ENCODE data around the gene TTC7B.
"Not testable (repeated sequence)": the region's sequence is repeated elsewhere in the genome, so short reads cannot be mapped to it uniquely, and the experiment has no call there.

The TTC7B gene

DNA sequence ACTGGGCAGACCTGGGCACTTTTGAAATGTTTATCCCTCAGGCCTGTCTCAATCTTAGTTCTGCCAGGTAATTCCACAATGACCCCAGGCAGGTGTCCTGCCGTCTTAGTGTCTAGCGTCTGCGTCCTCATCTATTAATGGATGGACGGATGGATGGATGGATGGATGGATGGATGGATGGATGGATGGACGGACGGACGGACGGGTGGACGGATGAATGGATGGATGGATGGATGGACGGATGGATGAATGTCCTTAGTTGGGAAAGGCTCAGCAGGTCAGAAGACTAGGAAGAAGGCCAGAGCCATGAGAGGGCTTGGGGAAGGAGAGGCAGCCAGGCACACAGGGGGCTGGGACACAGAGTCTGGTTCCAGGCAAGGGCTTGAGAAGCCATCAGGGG, 278.1 kb downstream of the TTC7B start:
- DNase-seq: no peak

DNA sequence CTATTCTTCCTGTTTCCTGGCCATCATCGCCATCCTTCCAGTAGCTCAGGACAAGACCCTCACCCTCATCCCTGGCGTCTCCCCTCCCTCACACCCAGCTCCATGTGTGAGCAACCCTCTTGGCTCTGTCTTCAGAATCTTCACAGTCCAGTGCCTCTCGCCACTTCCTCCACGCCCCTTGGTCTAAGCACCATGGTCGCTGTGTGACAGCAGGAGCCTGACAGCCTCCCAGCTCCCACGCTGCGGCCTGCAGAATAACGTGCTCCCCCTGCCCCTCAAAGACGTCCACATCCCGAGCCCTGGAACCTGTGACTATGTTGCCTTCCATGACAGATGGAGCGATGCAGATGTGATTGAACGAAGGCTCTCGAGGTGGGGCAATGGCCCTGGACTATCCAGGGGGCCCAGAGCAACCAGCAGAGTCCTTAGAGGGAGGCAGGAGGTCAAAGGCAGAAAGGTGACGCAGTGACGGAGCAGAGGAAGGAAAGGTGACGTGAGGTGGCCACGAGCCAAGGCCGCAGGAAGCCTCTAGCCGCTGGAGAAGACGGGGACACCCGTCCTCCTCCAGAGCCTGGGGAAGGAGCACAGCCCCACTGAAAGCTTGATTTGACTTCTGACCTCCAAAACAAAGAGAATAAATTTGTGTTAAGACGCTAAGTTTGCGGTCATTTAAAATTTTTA, 279.6 kb downstream of the TTC7B start:
- no peak for DNase-seq

DNA sequence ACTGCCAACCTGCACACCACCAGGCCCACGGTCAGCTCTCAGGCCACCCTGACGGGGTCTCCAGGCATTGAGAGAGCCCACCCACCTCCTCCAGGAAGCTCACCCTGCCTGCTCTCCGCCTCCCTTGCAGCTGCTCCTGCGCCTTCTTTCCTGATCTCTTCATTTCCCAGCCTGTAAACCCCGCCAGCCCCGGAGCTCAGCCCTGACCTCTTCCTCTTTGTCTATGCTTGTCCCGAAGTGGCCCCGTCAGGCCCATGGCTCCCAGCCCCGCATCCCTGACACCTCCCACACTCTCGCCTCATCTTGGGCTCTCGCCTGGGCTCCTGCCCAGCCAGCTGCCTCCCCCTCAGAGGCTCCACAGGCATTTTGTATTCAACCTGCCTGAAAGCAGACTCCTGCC, 280.1 kb downstream of the TTC7B start:
- DNase-seq: no peak

DNA sequence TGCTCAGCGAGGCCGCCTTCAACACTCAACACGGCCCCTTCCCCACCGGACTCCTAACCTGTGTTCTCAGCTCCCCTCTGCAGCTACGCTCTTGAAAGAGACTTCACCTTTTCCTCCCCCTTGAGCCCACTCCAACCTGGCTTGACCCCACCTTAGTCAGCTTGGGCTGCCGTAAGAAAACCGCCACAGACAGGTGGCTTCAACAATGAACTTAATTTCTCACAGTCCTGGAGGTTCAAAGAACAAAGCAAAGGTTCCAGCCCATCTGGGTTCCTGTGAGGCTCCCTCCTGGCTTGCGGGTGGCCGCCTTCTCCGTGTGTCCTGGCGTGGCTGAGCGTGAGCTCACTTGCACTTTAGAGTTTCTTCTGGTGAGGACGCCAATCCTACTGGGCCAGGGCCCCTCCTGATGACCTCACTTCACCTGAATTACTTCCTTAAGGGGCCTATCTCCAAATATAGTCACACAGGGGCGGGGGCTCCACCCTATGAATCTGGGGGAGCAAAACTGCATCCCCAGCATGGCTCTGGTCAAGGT, 280.6 kb downstream of the TTC7B start:
- DNase-seq: no peak

DNA sequence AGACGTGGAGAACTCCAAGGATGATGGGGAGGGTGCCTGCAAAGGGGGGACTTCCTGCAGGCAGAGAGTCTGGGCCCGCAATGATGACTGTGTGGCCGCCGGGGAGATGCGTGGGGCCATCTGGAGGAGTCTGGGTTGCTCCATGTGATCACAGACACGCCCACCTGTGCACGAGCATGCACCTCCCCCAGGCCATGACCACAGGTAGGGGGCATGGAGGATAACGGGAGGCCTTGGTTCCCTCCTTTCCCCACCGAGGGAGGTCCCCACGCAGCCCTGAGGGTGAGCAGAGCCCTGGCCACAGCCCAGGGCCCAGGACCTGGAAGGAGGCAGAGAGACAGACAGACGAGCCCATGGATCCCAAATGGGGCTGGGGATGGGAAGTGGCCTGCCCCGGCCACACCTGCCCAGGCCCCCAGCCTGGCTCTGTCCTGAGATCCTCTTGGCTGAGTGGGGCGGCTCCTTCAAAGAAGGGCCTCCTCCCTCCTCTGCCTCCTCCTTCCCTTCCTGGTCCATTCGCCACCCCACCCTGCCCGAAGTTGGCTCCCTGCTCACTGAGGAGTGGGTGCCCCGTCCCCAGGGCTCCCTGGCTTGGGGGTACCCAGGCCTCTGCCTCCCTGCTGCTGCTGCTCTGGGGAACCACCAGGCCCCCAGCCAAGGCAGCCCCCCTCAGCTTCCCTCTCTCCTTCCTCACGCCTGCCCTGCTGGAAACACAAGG, 281.2 kb downstream of the TTC7B start:
- DNase-seq: no peak

DNA sequence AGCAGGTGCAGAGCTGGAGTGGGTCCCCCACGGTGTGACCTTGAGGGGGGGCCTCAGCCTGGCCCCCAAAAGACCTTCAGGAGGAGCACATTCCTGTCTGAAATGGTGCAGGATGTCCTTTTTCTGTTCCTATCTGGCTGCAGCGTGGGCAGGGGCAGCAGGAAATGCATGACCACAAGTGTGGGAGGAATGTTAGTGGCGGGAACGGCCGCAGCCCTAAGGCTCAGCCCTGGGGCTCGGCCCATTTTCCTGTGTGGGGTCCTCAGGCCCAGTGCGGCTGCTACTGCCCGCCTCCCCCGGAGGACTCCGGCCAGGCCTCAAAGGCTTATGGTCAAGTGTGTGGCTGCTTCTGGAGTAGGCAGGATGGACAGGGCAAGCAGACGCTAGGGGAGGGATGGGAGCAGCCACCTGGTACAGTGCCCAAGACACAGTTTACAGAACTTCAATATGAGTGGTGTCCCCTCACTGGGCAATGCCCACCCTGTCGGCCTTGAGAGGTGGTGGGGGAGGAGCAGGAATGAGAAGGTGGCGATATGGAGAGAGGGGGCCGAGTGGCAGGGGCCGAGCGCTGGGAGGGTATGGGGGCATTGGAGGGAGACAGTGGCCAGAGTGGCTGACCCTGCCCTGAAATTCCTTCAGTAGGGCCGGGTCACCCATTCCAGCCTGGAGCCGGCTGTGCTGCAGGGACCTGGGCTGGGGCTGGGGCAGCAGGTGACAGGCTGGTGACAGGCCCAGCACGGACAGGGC, 282.0 kb downstream of the TTC7B start:
- DNase-seq: peak; percentile 78

DNA sequence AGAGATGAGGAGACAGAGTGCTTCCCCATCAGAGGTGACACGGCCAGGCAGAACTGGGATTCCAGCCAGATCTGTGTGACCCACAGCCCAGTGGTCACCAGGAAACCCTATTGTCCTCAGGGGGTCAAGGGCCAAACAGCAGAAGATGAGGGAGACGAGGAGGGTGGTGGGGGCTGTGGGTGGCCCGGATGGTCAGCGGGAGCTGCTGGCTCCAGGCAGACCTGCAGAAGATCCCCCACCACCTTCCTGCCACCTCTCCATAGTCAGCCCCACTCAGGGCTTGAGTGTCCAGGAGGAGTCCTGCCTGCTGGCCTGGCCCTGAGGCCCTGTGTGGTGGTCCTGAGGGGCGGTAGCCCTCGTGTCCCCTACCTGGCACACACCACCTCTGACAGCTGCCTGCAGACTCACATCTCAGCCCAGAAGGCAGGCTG, 282.6 kb downstream of the TTC7B start:
- no peak for DNase-seq

DNA sequence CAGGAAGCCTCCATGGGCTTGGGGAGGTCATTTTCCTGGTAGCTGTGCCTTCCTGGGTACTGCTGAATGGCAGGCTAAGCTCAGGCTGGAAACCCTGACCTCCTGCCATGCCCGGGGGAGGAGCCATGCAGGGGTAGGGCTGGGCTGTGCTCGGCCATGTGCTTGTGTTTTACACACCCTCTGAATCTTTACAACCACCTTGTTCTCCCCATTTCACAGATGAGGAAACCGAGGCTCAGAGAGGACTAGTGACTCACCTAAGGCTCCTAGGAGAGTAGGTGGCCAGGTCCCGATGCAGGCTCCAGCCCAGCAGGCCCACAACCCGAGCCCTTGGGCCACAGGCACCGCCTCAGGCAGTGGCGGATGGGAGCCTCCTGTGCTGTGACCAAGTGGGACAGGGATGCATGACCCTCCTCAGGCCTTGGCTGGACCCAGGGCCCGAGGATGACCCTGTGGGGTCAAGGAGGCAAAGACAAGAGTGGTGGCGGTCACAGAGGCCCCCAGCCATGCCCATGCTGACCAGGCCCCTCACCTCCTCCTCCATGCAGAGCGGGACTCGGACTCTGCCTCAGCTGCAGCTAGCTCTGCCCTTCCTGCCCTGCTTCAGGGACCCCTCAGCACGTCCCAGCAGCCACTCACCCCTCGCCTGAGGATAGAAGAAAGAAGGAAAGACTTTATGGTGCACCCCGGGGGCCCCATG, 283.3 kb downstream of the TTC7B start:
- no peak for DNase-seq

DNA sequence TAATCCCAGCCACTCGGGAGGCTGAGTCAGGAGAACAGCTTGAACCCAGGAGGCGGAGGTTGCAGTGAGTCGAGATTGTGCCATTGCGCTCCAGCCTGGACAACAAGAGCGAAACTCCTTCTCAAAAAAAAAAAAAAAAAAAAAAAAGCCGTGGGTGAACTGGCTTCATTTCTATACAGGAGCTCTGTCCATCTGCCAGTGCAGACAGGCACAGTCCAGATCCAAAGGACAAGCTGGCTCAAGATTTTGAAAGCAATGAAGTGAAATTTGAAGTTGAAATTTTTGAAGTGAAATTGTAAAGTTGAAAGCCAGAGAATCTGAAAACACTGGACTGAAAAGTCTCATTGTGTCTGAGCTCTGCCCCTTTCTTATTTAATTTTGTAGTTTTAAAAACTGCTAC, 284.7 kb downstream of the TTC7B start:
- DNase-seq: no peak

DNA sequence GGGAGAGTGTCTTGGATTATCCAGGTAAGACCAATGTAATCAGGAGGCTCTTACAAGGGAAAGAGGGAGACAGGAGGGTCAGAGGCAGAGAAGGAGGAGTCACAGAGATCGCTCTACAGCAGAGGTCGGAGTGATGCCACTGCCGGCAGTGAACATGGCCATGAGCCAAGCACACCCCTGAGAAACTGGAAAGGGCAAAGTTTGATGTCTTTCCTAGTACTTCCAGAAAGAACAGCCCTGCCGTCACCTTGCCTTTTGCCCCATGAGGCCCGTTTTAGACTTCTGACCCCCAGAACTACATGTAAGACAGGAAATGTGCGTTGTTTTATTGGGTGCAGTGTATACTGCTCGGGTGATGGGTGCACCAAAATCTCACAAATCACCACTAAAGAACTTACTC, 285.7 kb downstream of the TTC7B start:
- DNase-seq: no peak

DNA sequence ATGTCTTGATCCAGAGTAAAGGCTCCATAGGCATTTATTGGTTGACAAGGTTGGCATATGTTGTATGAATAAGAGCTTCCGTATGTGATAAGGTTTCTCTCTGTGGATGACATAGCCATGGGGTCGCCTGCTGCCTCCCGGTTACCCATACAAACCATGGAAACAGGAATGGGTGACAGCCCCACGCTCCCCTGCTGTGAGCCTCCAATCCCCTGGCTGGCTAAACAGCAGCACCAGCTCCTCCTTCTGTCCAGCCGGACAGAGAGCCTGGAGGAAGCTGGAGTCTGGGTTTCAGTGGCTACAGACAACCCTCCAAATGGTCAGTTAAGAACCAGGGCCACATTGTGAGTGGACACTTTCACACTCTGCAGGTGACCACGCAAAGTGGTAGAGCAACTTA, 288.3 kb downstream of the TTC7B start:
- DNase-seq: no peak

DNA sequence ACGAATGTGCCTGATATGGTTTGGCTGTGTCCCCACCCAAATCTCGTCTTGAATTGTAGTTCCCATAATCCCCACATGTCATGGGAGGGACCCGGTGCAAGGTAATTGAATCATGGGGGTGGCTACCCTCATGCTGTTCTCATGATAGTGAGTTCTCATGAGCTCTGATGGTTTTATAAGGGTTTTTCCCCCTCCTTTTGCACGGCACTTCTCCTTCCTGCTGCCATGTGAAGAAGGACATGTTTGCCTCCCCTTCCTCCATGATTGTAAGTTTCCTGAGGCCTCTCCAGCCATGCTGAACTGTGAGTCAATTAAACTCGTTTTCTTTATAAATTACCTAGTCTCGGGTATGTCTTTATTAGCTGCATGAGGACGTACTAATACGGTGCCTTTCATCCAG, 289.7 kb downstream of the TTC7B start:
- DNase-seq: not testable (repeated sequence)

DNA sequence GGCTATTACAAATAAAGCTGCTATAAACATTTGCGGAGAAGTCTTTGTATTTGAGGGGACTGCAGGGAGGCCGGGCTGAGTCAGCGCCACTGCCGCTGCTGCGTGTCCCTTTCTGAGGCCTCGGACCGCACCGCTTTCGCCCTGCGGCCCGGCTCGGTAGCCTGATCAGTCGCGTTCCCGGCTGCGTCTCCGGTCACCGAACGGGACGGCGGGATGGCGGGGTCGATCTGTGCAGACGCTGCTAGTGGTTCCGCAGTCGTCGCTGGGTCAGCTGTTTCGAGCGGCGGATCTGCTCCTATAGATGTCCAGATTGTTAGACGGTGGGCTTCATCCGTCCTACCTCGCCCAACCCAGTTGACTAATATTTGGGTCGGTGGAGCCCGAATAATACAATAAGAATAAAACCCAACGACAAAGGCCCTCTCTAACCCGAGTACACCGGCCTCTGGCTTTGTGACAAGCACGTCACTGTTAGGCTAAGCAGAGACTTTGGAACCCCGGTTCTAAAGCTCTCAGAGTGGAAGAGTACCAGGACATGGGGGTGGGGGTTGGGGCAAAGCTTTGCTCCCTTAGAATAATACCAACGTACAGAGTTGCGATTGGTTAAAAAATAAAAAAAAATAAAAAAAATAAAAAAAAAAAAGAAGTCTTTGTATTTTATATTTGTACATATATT, 290.7 kb downstream of the TTC7B start:
- not testable (repeated sequence) for DNase-seq

DNA sequence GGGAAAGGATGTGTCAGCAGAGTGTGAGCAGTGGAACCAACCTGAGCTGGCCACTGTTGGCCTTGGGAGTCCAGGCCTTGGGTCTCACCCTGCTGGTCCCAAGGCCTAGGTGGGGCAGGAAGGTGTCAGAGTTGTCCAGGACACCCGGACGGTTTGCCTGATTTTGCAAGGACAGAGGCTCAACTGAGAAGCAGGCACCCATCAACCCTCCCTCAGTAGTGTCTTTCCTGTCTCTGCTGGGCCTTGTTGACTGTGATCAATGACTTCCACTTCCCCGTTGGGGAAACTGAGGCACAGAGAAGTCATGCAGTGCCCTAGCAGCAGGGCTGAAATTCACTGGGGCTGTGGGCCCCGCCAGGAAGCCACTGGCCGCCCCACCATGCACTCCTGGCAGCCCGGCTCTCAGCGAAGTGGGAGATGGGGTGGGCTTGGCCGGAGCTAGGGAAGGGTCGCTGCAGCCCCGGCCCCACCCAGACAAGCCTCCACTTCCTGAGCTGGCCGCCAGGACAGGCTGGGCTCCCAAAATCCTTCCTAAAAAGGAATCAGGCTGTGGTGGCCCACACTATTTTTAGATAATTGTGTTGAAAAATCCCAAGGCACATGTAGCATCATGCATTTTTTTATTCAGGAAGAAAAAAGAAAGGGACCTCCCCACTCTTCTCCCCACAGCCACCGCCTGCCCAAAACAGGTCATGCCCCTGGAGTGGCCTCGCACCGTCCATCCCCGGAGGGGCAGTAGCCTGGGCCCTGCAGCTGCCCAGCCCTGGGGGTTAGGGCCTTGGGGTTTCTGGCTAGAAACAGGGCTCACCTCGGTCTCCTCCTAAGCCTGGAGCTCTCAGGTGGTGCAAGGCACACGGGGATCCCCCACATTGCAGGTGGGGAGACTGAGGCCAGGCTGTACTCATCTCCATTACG, 292.0 kb downstream of the TTC7B start:
- DNase-seq: no peak

DNA sequence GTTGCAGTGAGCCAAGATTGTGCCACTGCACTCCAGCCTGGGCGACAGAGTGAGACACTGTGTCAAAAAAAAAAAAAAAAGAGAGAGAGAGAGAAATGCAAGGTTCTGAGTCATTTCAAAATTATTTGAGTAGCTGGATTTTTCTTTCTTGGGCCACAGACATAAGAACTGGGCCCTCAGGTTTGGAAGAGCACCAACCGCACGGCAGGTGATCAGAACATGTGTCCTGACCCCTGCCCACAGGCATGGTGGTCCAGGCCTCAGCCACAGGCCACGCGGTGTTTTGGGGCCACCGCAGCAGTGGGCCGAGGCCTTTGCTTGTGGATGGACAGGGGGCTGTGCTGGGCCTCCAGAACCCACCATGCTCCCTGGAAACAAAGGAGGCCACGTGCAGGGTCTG, 292.7 kb downstream of the TTC7B start:
- no peak for DNase-seq

DNA sequence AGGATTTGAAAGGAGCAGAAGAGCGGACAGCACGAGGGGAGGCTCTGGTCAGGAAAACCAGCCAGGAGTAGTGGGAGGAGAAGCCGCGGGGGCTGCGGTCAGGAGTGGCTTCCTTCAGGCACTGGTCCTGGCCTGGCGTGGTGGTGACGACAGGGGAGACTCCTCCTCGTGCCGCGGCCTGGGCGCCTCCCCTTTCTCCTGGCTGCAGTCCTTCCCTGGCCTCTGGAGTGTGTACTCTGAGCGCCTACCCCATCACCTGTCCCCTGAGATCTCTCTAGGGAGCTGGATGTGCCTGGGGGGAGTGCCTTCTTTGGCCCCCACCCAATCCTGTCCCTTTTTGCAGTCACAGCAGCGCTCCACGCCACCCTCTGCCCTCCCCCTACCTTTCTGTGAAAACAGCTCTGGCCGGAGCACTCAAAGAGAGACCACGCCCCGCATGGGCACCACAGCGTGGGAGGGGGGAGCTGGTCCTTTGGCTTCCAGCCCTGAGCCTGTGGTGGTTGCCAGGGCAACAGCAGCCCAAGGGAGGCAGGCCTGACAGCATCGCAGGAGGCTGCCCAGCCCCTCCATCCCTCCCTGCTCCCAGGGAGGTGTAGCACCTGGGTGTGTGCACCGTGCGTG, 293.5 kb downstream of the TTC7B start:
- DNase-seq: no peak

DNA sequence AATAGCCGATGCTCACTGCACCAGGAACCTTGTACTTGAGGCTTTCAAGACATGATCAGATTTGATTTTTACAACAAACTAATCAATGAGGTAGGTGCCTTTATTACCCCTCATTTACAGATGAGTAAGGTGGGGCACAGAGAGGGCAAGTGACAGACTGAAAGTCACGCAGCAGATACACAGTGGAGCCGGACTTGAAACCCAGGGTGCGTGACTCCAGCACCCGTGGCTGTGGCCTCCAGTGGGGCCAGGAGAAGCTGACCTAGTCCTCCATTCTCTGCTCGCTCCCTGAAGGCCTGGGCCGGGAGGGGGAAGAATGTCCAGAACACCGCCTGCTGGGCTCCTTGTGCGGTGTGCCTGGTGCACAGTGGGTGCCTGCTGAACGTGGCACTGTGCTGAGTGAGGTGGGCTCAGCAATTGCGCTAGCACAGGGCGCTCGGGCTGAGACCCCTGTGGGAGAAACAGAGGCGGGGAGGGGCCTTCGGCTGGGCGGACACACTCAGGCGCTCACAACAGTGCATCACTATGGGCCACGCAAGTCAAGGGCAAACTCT, 294.2 kb downstream of the TTC7B start:
- no peak for DNase-seq

DNA sequence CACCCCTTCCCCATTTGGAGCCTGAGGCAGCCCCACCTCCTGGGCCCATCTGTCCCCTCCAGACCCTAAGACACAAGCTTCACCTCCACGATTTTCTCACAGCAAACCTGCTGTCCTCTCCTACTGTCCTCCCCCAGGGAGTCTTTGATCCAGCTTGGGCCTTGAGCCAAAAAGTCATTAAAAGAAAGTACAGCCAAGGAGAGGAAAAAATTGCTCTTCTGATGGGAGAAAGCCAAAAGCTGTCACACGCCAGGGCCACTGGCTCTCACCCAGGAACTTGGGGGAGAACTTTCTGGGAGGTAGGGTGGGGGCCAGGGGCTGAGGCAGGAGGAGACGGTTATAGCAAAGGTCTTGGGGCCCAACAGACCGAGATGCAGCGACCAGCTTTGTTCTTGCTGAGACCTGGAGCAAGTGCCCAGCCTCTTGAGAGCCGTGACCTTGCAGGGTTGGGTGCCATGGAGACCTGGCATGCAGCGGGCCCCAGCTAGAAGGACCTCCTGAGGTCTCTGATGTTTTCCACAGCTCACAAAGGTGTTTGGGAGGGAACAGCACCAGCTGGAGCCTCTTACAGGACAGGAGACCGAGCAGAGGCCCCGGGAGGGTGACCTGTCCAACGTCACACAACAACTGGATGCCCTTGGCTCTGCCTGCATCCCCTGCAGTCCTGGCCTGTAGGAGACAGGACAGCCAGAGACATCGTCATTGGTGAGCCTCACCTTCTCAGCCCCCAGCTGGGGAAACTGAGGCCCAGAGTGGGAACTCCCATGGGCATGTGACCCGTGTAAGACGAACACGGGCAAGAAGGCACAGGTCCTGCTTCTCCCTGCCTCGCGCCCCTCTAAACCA, 294.9 kb downstream of the TTC7B start:
- DNase-seq: no peak

DNA sequence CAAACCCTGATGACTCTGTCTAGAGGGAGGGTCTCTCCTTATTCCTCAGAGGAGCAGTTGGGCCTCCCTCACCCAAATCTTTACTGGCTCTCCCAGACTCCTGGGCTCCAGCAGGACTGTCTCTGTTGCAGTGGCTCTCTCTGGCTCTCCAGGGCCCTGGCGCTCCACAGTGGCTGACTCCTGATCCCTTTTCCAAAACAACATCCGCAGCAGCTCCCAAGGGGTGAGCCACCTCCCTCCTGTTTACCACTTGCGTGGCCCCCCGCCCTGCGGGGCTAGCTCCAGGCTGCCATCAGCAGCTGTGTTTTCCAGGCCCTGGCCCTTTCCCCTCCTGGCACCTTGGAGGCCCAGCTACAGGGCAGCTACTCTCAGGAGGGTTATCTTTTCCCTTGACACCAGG, 295.9 kb downstream of the TTC7B start:
- no peak for DNase-seq
